Right lobe of liver (tissue), 6 donors: ENCODE measurements around the gene UNC79. TPM values are rescaled to one million over a fixed set of nuclear protein-coding genes. Genes with fewer than 3 reads are reported as not detected.
A peak's percentile ranks its signal among the peaks of the same experiment; 100 is the strongest.

Experiments used
- ATAC-seq, 4 donors: fragments of 200-7000 bp; cut with Tn5 transposase; one replicate each; pipeline ENCODE4 v1.9.1; 2020; ENCODE audit warnings: mild to moderate bottlenecking in 4 of 4, moderate library complexity in 4 of 4
- DNase-seq, 3 donors: peaks; one replicate each; pipeline ENCODE4 v3.0.0-alpha.2; 2020
- H3K27ac ChIP-seq, 3 donors: fragments of 200-600 bp; one replicate each; pipeline ENCODE4 v1.8.0; 2022
- H3K27me3 ChIP-seq, 2 donors: fragments of 200-600 bp; one replicate each; pipeline ENCODE4 v1.8.0; 2022
- H3K36me3 ChIP-seq, 4 donors: fragments of 200-600 bp; sonication (generic) in 1 of 4; one replicate each; pipeline versions ENCODE4 v1.5.1 to v1.8.0; 2017 to 2022; ENCODE audit warnings: control low read depth in 1 of 4
- H3K4me1 ChIP-seq, 4 donors: fragments of 200-600 bp; sonication (generic) in 1 of 4; one replicate each; pipeline versions ENCODE4 v1.5.1 to v1.8.0; 2017 to 2022; ENCODE audit warnings: control low read depth in 1 of 4
- H3K4me3 ChIP-seq, 3 donors: fragments of 200-600 bp; one replicate each; pipeline ENCODE4 v1.8.0; 2022
- H3K9me3 ChIP-seq, 4 donors: fragments of 200-600 bp; sonication (generic) in 1 of 4; one replicate each; pipeline versions ENCODE4 v1.5.1 to v1.8.0; 2017 to 2022; ENCODE audit warnings: control low read depth in 1 of 4
- CTCF ChIP-seq, 4 donors: fragments of 200-600 bp in 3 of 4; fragments of 450-650 bp in 1 of 4; IDR thresholded peaks; one replicate each; pipeline versions ENCODE4 v1.5.1 to v1.8.0; 2016 to 2022; ENCODE audit warnings: antibody characterized with exemption in 4 of 4, mild to moderate bottlenecking in 2 of 4
- POLR2A ChIP-seq: fragments of 450-650 bp; IDR thresholded peaks from one replicate; pipeline ENCODE4 v1.6.1; 2017; ENCODE audit warnings: antibody characterized with exemption, mild to moderate bottlenecking
- WGBS: methylation state at CpG from one replicate; pipeline ENCODE4 v1.1.6; 2018; ENCODE audit warnings: low coverage, low lambda C conversion rate; ENCODE audit not compliant: insufficient coverage; ENCODE audit errors: missing lambda C conversion rate; 5-methylcytosine and 5-hydroxymethylcytosine counted together
- intact Hi-C, 2 donors: fragments of 100-400 bp; cut with DNase I; formaldehyde crosslinking; loops; one replicate each; pipeline versions ENCODE4 v1.11.2 to v1.14.1; 2022
- total RNA-seq, 6 experiments: library from RNA; depleted of rRNA in 2 of 6; stranded (reverse); fragments of >200 nt in 2 of 6; fragmentation: NEBNext Ultra II Directional in 3 of 6; extraction: Animal tissue kit (Norgen Biotek cat#: 25700) in 3 of 6; gene quantifications; one replicate each; pipeline versions ENCODE4 v1.1.0 to v1.2.4, GENCODE V29; 2016 to 2023
- donor health status: DM: no; HTN: yes; CAD: no.
- donor health status: DM: no; HTN: no; CAD: no.
- donor health status: DM: no; HTN: no; CAD: no.
- donor health status: DM: no; HTN: yes; CAD: no.
- donor health status: DM: no; HTN: yes; CAD: no.

Gene UNC79
- total RNA-seq, 6 experiments from 2014 or later = 0.04 to 0.10 (median 0.07) TPM; not detected in 2

DNA sequence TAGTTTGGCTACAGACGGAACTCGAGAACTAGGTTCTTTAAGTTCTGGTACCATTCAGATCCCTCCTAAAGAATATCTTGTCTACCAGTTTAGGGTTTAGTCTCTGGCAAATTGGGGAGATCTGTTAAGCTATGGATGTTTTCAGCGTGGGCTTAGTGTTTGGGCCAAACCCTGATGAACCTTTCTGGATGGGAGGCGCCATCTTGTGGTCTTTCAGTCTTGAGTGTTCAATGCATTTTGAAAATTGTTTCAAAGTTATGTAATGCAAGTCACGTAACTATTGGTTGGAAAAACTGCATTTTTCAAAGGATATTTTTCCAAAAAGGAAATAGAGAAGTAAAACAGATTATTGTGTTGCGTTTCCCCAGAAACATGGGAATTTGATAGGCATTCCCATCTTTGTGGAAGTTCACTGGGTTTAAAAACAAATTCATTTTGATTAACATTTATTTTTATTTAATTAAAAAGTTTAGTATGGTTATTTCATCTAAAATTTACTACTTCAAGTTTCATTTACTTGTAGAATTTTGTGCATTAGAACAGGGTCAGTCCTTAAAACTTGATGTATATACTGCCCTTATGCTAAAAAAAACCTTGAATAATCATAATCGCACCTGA, 188.5 kb downstream of the UNC79 start:
- H3K27me3 ChIP-seq = no peaks in the 10 kb centered on the region
- WGBS = 31% methylated on average over 7 of the region's 7 CpGs
- peak; percentile 44 to 62 (median 50) for ATAC-seq
- H3K36me3 ChIP-seq = no peaks in the 10 kb centered on the region
- TF ChIP-seq POLR2A (no peak), CTCF (IDR thresholded peaks at IDR 0.05) (peak; percentile 33 to 61 (median 49))
- DNase-seq = no peak
- no peak overlapping the region for H3K27ac ChIP-seq
- H3K9me3 ChIP-seq = no peaks in the 10 kb centered on the region
- H3K4me1 ChIP-seq = no peaks in the 10 kb centered on the region
- intact Hi-C loops = no loop called here
- H3K4me3 ChIP-seq = no peak overlapping the region

DNA sequence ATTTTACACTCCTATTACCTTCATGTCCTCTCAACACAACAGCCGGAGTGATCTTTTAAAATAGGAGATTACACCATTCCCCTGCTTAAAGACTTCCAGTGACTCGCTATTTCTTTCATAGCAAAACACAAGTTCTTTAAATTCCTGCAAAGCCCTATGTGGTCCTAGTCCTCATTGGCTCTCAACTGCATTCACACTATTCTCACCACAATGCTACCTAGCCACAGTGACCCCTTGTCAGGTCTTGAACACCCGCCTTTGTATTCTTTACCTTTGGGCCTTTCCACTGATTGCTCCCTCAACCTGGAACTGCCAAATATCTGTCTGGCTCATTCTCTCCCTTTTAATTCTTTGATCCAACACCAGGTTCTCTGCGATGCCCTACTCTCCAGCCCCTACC, 197.3 kb downstream of the UNC79 start:
- intact Hi-C loops = no loop called here
- TF ChIP-seq CTCF (IDR thresholded peaks at IDR 0.05) (no peak), POLR2A (no peak)
- H3K4me3 ChIP-seq = no peak overlapping the region
- H3K27ac ChIP-seq = no peak overlapping the region
- no peaks in the 10 kb centered on the region for H3K27me3 ChIP-seq
- no peaks in the 10 kb centered on the region for H3K4me1 ChIP-seq
- no peaks in the 10 kb centered on the region for H3K36me3 ChIP-seq
- no peaks in the 10 kb centered on the region for H3K9me3 ChIP-seq
- no peak for ATAC-seq
- DNase-seq = no peak
- 76% methylated on average over 4 of the region's 4 CpGs for WGBS

DNA sequence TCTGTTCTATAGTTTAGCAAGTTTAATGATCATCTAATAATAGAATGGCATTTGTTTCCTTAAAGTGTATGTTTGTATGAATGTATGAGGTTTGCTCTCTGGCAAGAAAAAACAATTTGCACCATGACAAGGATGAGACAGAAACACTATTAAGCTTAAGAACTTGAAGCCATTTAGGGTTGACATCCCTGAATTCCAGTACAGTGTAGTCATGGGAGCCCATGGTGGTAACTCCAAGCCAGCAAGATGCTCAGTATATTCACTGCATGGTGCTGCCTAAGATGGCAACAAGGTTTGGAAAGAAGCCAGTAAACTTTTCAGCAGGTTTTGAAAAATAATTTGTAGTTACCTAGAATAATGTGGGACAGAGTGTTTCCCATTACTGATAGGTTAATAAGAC, 198.9 kb downstream of the UNC79 start:
- intact Hi-C loops = no loop called here
- no peaks in the 10 kb centered on the region for H3K4me1 ChIP-seq
- H3K27me3 ChIP-seq = no peaks in the 10 kb centered on the region
- no peaks in the 10 kb centered on the region for H3K9me3 ChIP-seq
- no peaks in the 10 kb centered on the region for H3K36me3 ChIP-seq
- no peak overlapping the region for H3K4me3 ChIP-seq
- no peak for ATAC-seq
- TF ChIP-seq CTCF (IDR thresholded peaks at IDR 0.05) (no peak), POLR2A (no peak)
- H3K27ac ChIP-seq = no peak overlapping the region
- DNase-seq = no peak

DNA sequence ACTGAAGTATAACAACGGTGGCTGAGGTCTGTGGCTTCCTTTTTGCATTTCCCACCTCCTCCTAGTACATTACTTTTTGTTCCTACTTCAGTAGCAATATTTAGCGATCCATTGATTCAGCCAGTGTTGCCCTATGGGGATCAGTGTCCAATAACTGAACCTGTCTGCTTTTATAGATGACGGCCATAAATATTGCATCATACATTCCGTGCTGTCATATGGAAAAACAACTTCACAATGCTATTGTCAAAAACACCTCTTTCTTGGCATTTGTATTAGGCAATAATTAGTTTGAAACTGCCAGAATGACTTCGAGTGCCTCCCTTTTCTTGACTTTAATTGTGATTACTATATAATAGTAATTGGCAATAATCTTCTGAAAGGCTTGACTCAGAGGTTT, 208.1 kb downstream of the UNC79 start:
- Histone ChIP-seq H3K4me1 (no peaks in the 10 kb centered on the region), H3K9me3 (no peaks in the 10 kb centered on the region), H3K4me3 (no peak overlapping the region), H3K36me3 (no peaks in the 10 kb centered on the region), H3K27me3 (no peaks in the 10 kb centered on the region), H3K27ac (no peak overlapping the region)
- TF ChIP-seq POLR2A = no peak
- no peak for TF ChIP-seq CTCF (IDR thresholded peaks at IDR 0.05)
- ATAC-seq = no peak
- intact Hi-C loops = no loop called here
- WGBS = 50% methylated on average over 5 of the region's 5 CpGs
- no peak for DNase-seq

DNA sequence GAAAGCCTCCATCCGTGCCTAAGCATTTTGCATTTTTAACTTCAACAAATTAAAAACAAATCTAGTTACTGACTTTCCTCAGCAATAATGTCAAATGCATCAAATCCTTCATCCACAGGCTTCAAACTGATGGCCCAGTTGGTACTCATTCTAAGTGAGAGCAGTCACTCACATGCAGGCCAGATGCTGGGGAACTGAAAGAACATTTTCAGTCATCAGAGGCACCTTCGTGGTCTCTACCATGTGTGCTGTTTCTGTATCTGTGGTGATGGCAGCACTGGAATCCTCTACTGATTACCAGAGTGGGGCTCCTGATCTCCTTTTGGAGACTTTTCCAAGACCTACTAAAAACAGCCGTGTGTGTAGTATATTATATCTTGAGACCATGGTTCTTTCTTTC, 212.4 kb downstream of the UNC79 start:
- TF ChIP-seq CTCF (IDR thresholded peaks at IDR 0.05) = no peak
- TF ChIP-seq POLR2A = no peak
- Histone ChIP-seq H3K27ac (no peak overlapping the region), H3K4me3 (no peak overlapping the region), H3K36me3 (no peaks in the 10 kb centered on the region), H3K27me3 (no peaks in the 10 kb centered on the region), H3K4me1 (no peaks in the 10 kb centered on the region), H3K9me3 (no peaks in the 10 kb centered on the region)
- intact Hi-C loops = no loop called here
- DNase-seq = no peak
- no peak for ATAC-seq
- 31% methylated on average over 3 of the region's 3 CpGs for WGBS
